K562 (cell line): ENCODE results near the gene SPINT1. TPM values are rescaled to one million over a fixed set of nuclear protein-coding genes. Genes with fewer than 3 reads are reported as not detected.
A peak's percentile ranks its signal among the peaks of the same experiment; 100 is the strongest.

Experiments used
- ARID1B ChIP-seq: fragments of 450-650 bp; IDR thresholded peaks from 2 replicates; pipeline ENCODE4 v1.6.1; 2016; ENCODE audit warnings: antibody characterized with exemption, mild to moderate bottlenecking, inconsistent platforms
- CEBPB ChIP-seq: fragments of 450-650 bp; IDR thresholded peaks from 2 replicates; pipeline ENCODE4 v1.6.1; 2016; ENCODE audit warnings: missing genetic modification characterization, missing compliant biosample characterization
- CEBPZ ChIP-seq: fragments of 150-350 bp; IDR thresholded peaks from 2 replicates; pipeline ENCODE4 v1.6.1; 2014; ENCODE audit warnings: low read depth, mild to moderate bottlenecking, low read length, borderline replicate concordance
- DEAF1 ChIP-seq: fragments of 450-650 bp; formaldehyde crosslinking; IDR thresholded peaks from 2 replicates; pipeline ENCODE4 v1.4.0; 2020; ENCODE audit warnings: mild to moderate bottlenecking, moderate library complexity
- EHMT2 ChIP-seq: fragments of 450-650 bp; IDR thresholded peaks from 2 replicates; pipeline ENCODE4 v1.6.1; 2018; ENCODE audit warnings: antibody characterized with exemption
- EP300 ChIP-seq: IDR thresholded peaks from 2 replicates; pipeline ENCODE4 v1.6.1; 2012; ENCODE audit warnings: low read length, improper control_type of control experiment
- ESRRA ChIP-seq: fragments of 450-650 bp; IDR thresholded peaks from 2 replicates; pipeline ENCODE4 v1.6.1; 2014; ENCODE audit warnings: low read depth, mild to moderate bottlenecking, moderate library complexity, borderline replicate concordance
- FOXA1 ChIP-seq: fragments of 450-650 bp; IDR thresholded peaks from 2 replicates; pipeline ENCODE4 v1.6.1; 2016; ENCODE audit warnings: mild to moderate bottlenecking, borderline replicate concordance
- GTF2E2 ChIP-seq: fragments of 200-800 bp; sonication (Bioruptor generic); IDR thresholded peaks from 2 replicates; pipeline ENCODE4 v1.6.1; 2016; ENCODE audit warnings: missing genetic modification characterization, missing compliant biosample characterization
- HDAC8 ChIP-seq: fragments of 450-650 bp; IDR thresholded peaks from 2 replicates; pipeline ENCODE4 v1.6.1; 2016; ENCODE audit warnings: mild to moderate bottlenecking, missing genetic modification characterization, moderate library complexity, missing compliant biosample characterization
- IRF9 ChIP-seq: fragments of 450-650 bp; IDR thresholded peaks from 2 replicates; pipeline ENCODE4 v1.6.1; 2016; ENCODE audit warnings: missing biosample characterization, missing genetic modification characterization
- MBD2 ChIP-seq: sonication (generic); IDR thresholded peaks from 2 replicates; pipeline ENCODE4 v1.6.1; 2016; ENCODE audit warnings: low read depth, borderline replicate concordance
- MCM7 ChIP-seq, 2 experiments: fragments of 450-650 bp; IDR thresholded peaks; 2 replicates each; pipeline ENCODE4 v1.6.1; 2016 to 2018
- MYNN ChIP-seq, 2 experiments: sonication (generic); formaldehyde crosslinking in 1 of 2; IDR thresholded peaks; 2 replicates each; pipeline versions ENCODE4 v1.5.0 to v1.6.1; 2016 to 2020; ENCODE audit warnings: antibody characterized with exemption in 1 of 2, missing genetic modification reagents in 1 of 2
- NR2C2 ChIP-seq, 2 experiments: fragments of 200-800 bp in 1 of 2; sonication (Bioruptor generic) in 1 of 2; sonication (generic) in 1 of 2; formaldehyde crosslinking in 1 of 2; IDR thresholded peaks; 2 replicates each; pipeline versions ENCODE4 v1.6.1 to v1.8.0; 2016 to 2022; ENCODE audit warnings: mild to moderate bottlenecking in 1 of 2, missing compliant biosample characterization in 1 of 2, missing genetic modification characterization in 1 of 2, missing genetic modification reagents in 1 of 2
- NR2F6 ChIP-seq: fragments of 450-650 bp; formaldehyde crosslinking; IDR thresholded peaks from 2 replicates; pipeline ENCODE4 v1.4.0; 2020; ENCODE audit warnings: mild to moderate bottlenecking
- PPARD ChIP-seq: fragments of 250-450 bp; sonication (Bioruptor Pico); IDR thresholded peaks from 2 replicates; pipeline ENCODE4 v1.8.0; 2022; ENCODE audit warnings: inconsistent platforms, mild to moderate bottlenecking, moderate library complexity
- SMARCE1 ChIP-seq: fragments of 450-650 bp; IDR thresholded peaks from 2 replicates; pipeline ENCODE4 v1.7.1; 2016; ENCODE audit warnings: mild to moderate bottlenecking
- TAL1 ChIP-seq: fragments of 450-650 bp; IDR thresholded peaks from 2 replicates; pipeline ENCODE4 v1.6.1; 2016; ENCODE audit warnings: mild to moderate bottlenecking
- TCF7L2 ChIP-seq: fragments of 150-350 bp; IDR thresholded peaks from 2 replicates; pipeline ENCODE4 v1.6.1; 2016; ENCODE audit warnings: low read depth, mild to moderate bottlenecking, low read length, moderate library complexity
- ZNF324 ChIP-seq: fragments of 250-450 bp; sonication (Bioruptor Pico); IDR thresholded peaks from 2 replicates; pipeline ENCODE4 v1.4.0; 2020; ENCODE audit warnings: mild to moderate bottlenecking
- polyA plus RNA-seq, 8 experiments: library from polyadenylated mRNA; depleted of rRNA in 4 of 8; stranded (reverse) in 5 of 8; unstranded in 3 of 8; fragments of >200 nt; fragmentation: Nextera tagmentation in 2 of 8; fragmentation: Illumina TruSeq in 1 of 8; extraction: Ambion mirVana in 2 of 8; extraction: Trizol in 1 of 8; gene quantifications; 2 replicates each; pipeline versions ENCODE4 v1.2.1 to v1.2.3, GENCODE V29; 2011 to 2014; ENCODE audit warnings: inconsistent platforms in 1 of 8, missing spikeins in 1 of 8
- total RNA-seq, 7 experiments: library from RNA; depleted of rRNA in 6 of 7; stranded (reverse); fragments of >200 nt in 6 of 7; fragmentation: Illumina TruSeq in 2 of 7; extraction: Trizol in 2 of 7; gene quantifications; 2 replicates each; pipeline versions ENCODE4 v1.2.1 to v1.2.3, GENCODE V29; 2011 to 2021; ENCODE audit warnings: low replicate concordance in 1 of 7
- TF ChIP-seq, protein P1 (sequence below): fragments of 250-450 bp; sonication (Bioruptor Pico); IDR thresholded peaks from 2 replicates; pipeline ENCODE4 v1.5.0; 2022; ENCODE audit warnings: mild to moderate bottlenecking

Gene SPINT1
- total and polyA plus RNA-seq, 9 of the 15 experiments (the other 6 are each of a cell fraction or from before 2014, with no cell fraction given) = 0.78 to 4.5 (median 1.5) TPM

DNA sequence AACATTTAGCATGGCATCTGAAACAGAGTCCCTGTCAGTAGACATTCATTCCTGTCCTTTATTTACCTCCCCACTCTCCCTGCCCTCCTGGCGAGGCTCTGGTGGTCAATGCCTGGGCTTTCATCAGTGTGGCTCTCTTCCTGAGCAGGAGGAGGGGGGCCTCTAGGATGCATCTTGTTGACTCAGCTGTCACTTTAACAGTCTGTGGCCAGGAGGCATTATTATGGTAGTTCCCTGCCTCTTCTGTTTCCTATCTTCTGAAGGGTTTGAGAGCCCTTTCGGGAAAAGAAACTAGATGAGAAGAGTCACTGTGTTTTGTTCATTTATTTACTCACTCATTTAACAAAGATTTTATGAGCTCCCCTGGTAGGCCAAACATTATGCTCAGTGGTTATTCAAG is 13.0 kb upstream of the SPINT1 start (continued):
- TF ChIP-seq GTF2E2 (tag) = no peak
- TF ChIP-seq NR2F6 (CRISPR knock-in tag) = no peak
- no peak for TF ChIP-seq ESRRA
- TF ChIP-seq TAL1 = peak; percentile 72
- peak; percentile 56; the same call in 1 of the 2 replicates for TF ChIP-seq SMARCE1
- no peak for TF ChIP-seq CEBPZ
- no peak for TF ChIP-seq EHMT2
- TF ChIP-seq MYNN (IDR thresholded peaks at IDR 0.05) = no peak
- no peak for TF ChIP-seq MYNN (CRISPR knock-in tag; IDR thresholded peaks at IDR 0.05)
- no peak for TF ChIP-seq HDAC8 (tag)
- TF ChIP-seq EP300 = 0 out of 2 replicates have a peak, but pooled peaks have one; percentile 44
- no peak for TF ChIP-seq PPARD (CRISPR knock-in tag)
- no peak for TF ChIP-seq ZNF324 (CRISPR knock-in tag)
- 0 out of 2 replicates have a peak, but pooled peaks have one; percentile 44 for TF ChIP-seq FOXA1
- no peak for TF ChIP-seq CEBPB
- peak; percentile 76 for TF ChIP-seq ARID1B
- TF ChIP-seq DEAF1 (CRISPR knock-in tag) = no peak
- TF ChIP-seq, protein P1, sequence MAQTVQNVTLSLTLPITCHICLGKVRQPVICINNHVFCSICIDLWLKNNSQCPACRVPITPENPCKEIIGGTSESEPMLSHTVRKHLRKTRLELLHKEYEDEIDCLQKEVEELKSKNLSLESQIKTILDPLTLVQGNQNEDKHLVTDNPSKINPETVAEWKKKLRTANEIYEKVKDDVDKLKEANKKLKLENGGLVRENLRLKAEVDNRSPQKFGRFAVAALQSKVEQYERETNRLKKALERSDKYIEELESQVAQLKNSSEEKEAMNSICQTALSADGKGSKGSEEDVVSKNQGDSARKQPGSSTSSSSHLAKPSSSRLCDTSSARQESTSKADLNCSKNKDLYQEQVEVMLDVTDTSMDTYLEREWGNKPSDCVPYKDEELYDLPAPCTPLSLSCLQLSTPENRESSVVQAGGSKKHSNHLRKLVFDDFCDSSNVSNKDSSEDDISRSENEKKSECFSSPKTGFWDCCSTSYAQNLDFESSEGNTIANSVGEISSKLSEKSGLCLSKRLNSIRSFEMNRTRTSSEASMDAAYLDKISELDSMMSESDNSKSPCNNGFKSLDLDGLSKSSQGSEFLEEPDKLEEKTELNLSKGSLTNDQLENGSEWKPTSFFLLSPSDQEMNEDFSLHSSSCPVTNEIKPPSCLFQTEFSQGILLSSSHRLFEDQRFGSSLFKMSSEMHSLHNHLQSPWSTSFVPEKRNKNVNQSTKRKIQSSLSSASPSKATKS (CRISPR knock-in tag) = no peak
- TF ChIP-seq NR2C2 (CRISPR knock-in tag; IDR thresholded peaks at IDR 0.05) = no peak
- no peak for TF ChIP-seq NR2C2 (tag; IDR thresholded peaks at IDR 0.05)
- no peak for TF ChIP-seq MBD2
- TF ChIP-seq TCF7L2 = no peak
- TF ChIP-seq MCM7 (IDR thresholded peaks at IDR 0.05) = no peak
- TF ChIP-seq IRF9 (tag) = no peak
